Peyer's patch (tissue), 4 donors: ENCODE measurements around the gene HTATIP2. TPM values are rescaled to one million over a fixed set of nuclear protein-coding genes. Genes with fewer than 3 reads are reported as not detected.

Source experiments
- DNase-seq, 3 donors: peaks; one replicate each; pipeline ENCODE4 v3.0.0-alpha.2; 2017 to 2019
- H3K27ac ChIP-seq, 4 donors: fragments of 200-600 bp; sonication (generic); one replicate each; pipeline ENCODE4 v1.5.1; 2016 to 2019
- H3K27me3 ChIP-seq, 2 donors: fragments of 200-600 bp; sonication (generic); one replicate each; pipeline ENCODE4 v1.5.1; 2019
- H3K36me3 ChIP-seq, 3 donors: fragments of 200-600 bp; sonication (generic); one replicate each; pipeline ENCODE4 v1.5.1; 2016 to 2019
- H3K4me1 ChIP-seq, 4 donors: fragments of 200-600 bp; sonication (generic); one replicate each; pipeline ENCODE4 v1.5.1; 2016 to 2019
- H3K4me3 ChIP-seq, 4 donors: fragments of 200-600 bp; sonication (generic); 1 replicate in 3 of 4; 2 replicates in 1 of 4; pipeline ENCODE4 v1.5.1; 2016 to 2019; ENCODE audit warnings: mild to moderate bottlenecking in 1 of 4
- H3K9me3 ChIP-seq, 4 donors: fragments of 200-600 bp; sonication (generic); one replicate each; pipeline ENCODE4 v1.5.1; 2016 to 2019; ENCODE audit warnings: mild to moderate bottlenecking in 1 of 4
- POLR2A ChIP-seq, 2 donors: fragments of 450-650 bp; IDR thresholded peaks; one replicate each; pipeline ENCODE4 v1.5.1; 2017; ENCODE audit warnings: antibody characterized with exemption in 2 of 2, mild to moderate bottlenecking in 2 of 2, moderate library complexity in 2 of 2
- total RNA-seq, 4 donors: library from RNA; depleted of rRNA; stranded (reverse); fragments of >200 nt; gene quantifications; one replicate each; pipeline ENCODE4 v1.1.0, GENCODE V29; 2016
- TF ChIP-seq, protein P1 (sequence below), 6 experiments: fragments of 450-650 bp in 4 of 6; fragments of 200-600 bp in 2 of 6; sonication (generic) in 1 of 6; IDR thresholded peaks; one replicate each; pipeline ENCODE4 v1.5.1; 2017 to 2019; ENCODE audit warnings: antibody characterized with exemption in 6 of 6, mild to moderate bottlenecking in 3 of 6, moderate library complexity in 1 of 6

Gene HTATIP2
- total RNA-seq, 4 donors from 2014 or later: 89.1 to 280 (median 118) TPM

GRCh38 chr11:20355221-20356219, 8.0 kb upstream of the HTATIP2 start:
- no peaks in the 10 kb centered on the region for H3K27me3 ChIP-seq
- no peaks in the 10 kb centered on the region for H3K36me3 ChIP-seq
- H3K4me3 ChIP-seq: no peak overlapping the region
- H3K4me1 ChIP-seq: peaks cover 0 to 4% (median 0%) of the 10 kb centered on the region in 4 donors
- TF ChIP-seq, protein P1, sequence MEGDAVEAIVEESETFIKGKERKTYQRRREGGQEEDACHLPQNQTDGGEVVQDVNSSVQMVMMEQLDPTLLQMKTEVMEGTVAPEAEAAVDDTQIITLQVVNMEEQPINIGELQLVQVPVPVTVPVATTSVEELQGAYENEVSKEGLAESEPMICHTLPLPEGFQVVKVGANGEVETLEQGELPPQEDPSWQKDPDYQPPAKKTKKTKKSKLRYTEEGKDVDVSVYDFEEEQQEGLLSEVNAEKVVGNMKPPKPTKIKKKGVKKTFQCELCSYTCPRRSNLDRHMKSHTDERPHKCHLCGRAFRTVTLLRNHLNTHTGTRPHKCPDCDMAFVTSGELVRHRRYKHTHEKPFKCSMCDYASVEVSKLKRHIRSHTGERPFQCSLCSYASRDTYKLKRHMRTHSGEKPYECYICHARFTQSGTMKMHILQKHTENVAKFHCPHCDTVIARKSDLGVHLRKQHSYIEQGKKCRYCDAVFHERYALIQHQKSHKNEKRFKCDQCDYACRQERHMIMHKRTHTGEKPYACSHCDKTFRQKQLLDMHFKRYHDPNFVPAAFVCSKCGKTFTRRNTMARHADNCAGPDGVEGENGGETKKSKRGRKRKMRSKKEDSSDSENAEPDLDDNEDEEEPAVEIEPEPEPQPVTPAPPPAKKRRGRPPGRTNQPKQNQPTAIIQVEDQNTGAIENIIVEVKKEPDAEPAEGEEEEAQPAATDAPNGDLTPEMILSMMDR (IDR thresholded peaks at IDR 0.05): peak in 5 of 6 experiments; percentile 29 to 78 (median 63)
- no peak for TF ChIP-seq POLR2A (IDR thresholded peaks at IDR 0.05)
- no peaks in the 10 kb centered on the region for H3K9me3 ChIP-seq
- peak in 1 of 3 donors; percentile 76 for DNase-seq
- no peak overlapping the region for H3K27ac ChIP-seq

DNA sequence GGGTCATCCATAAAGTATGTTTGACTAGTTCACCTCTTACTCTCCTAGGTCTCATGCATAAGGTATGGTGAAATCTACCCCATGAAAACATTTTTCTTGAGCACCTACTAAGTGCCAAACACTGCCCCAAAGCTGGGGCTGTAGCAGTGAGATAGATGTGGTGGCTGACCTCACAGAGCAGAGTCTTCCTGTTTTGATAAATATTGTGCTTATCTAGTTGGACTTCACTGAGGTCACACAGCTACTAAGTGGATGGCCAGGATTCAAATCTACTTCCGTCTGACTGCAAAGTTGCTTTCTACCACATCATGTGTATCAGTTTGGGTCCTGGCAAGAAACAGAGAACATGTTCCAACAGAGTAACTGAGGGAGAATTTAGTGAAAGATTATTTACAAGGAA, 6.4 kb upstream of the HTATIP2 start:
- Histone ChIP-seq H3K36me3 (no peaks in the 10 kb centered on the region), H3K4me1 (peaks cover 0 to 4% (median 0%) of the 10 kb centered on the region in 4 donors), H3K9me3 (no peaks in the 10 kb centered on the region), H3K27me3 (no peaks in the 10 kb centered on the region), H3K4me3 (no peak overlapping the region), H3K27ac (no peak overlapping the region)
- no peak for DNase-seq
- TF ChIP-seq, protein P1 (IDR thresholded peaks at IDR 0.05): no peak
- TF ChIP-seq POLR2A (IDR thresholded peaks at IDR 0.05): no peak

DNA sequence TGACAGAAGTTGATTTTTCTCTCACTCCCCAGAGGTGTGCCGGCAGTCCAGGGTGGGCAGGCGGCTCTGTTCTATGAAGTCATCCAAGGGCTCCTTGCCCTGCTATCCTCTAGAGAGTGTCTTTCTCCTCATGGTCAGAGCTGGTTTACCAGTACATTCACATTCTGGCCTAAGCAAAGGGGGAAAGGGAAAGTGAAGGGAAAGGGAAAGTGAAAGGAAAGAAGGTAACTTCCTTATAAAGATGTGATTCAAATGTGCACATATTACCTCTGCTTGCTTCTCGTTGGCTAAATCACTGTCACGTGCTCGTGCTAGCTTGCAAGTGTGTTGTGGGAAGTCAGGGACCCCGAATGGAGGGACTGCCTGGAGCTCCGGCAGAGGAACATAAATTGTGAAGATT, 2.9 kb upstream of the HTATIP2 start:
- H3K9me3 ChIP-seq: no peaks in the 10 kb centered on the region
- peak overlapping the region in 3 of 4 donors; percentile 15 to 37 (median 25) for H3K4me3 ChIP-seq
- peaks cover 0 to 16% (median 6%) of the 10 kb centered on the region in 4 donors for H3K4me1 ChIP-seq
- TF ChIP-seq POLR2A (IDR thresholded peaks at IDR 0.05): peak in 1 of 2 donors; percentile 21
- TF ChIP-seq, protein P1 (IDR thresholded peaks at IDR 0.05): no peak
- H3K27me3 ChIP-seq: no peaks in the 10 kb centered on the region
- peak in 2 of 3 donors; percentile 66 to 75 for DNase-seq
- H3K36me3 ChIP-seq: no peaks in the 10 kb centered on the region
- H3K27ac ChIP-seq: peak overlapping the region in 3 of 4 donors; percentile 26 to 83 (median 57)

DNA sequence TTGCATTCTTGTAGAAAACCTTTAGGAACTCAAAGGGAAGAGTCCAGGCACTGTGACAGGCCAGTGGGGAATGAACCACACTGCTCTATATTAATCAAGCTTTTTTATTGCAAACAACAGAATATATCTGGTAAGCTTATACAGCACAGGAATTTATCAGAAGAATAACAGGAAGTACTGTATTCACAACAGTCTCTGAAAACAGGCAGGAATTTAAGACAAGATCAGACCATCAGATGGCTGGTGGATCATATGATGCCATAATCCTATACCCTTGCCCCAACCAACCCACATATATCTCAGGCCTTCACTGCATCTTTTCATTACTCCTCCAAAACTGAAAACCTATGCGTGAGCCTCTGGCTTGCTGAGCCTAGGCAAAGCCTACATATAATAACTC, 1.0 kb upstream of the HTATIP2 start:
- no peaks in the 10 kb centered on the region for H3K9me3 ChIP-seq

DNA sequence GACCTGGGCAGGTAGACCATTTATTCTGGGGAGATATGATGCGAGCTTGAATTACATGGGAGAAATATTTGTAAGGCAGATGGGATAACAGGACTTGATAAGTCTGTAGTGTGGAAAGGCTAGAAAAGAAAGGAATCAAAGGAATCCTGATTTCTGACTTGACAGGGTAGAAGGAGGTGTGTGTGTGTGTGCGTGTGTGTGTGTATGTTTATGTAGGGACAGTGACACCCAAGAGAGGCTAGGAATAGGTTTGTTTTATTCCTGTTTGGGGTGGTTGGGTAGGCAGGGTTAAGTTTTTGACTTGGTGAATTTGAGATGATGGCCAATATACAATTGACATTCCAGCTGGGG, 390 bp upstream of the HTATIP2 start:
- Histone ChIP-seq H3K36me3 (no peaks in the 10 kb centered on the region), H3K27ac (peak overlapping the region; percentile 89 to 98 (median 90)), H3K4me3 (peak overlapping the region; percentile 75 to 93 (median 84)), H3K4me1 (peaks cover 0 to 33% (median 11%) of the 10 kb centered on the region in 4 donors), H3K9me3 (no peaks in the 10 kb centered on the region), H3K27me3 (no peaks in the 10 kb centered on the region)
- no peak for DNase-seq
- TF ChIP-seq, protein P1 (IDR thresholded peaks at IDR 0.05): no peak
- TF ChIP-seq POLR2A (IDR thresholded peaks at IDR 0.05): no peak

More for the DNA sequence above, 1.0 kb upstream of the HTATIP2 start:
- H3K27me3 ChIP-seq: no peaks in the 10 kb centered on the region
- H3K4me3 ChIP-seq: no peak overlapping the region
- DNase-seq: no peak
- H3K36me3 ChIP-seq: no peaks in the 10 kb centered on the region
- H3K27ac ChIP-seq: peak overlapping the region in 1 of 4 donors; percentile 98
- H3K4me1 ChIP-seq: peaks cover 0 to 29% (median 11%) of the 10 kb centered on the region in 4 donors
- TF ChIP-seq, protein P1 (IDR thresholded peaks at IDR 0.05): no peak
- TF ChIP-seq POLR2A (IDR thresholded peaks at IDR 0.05): no peak
